HG02763 (cell line): ENCODE measurements around the gene SP110.
"Not testable (repeated sequence)": the region's sequence is repeated elsewhere in the genome, so short reads cannot be mapped to it uniquely, and the experiment has no call there.

Experiments
- ATAC-seq: cut with Tn5 transposase; IDR thresholded peaks from one replicate; pipeline ENCODE4 v1.9.1; 2021; ENCODE audit warnings: mild to moderate bottlenecking, moderate library complexity; ENCODE audit not compliant: unreplicated experiment

SP110 gene

GRCh38 chr2:230225486-230225885 lies 5.7 kb upstream of the SP110 start, which contains the start of gene SP140:
TSS of gene SP140 (plus strand) at chr2:230225736. CDS start at chr2:230225845, 109 bp downstream.
- ATAC-seq, result peak; percentile 75

DNA sequence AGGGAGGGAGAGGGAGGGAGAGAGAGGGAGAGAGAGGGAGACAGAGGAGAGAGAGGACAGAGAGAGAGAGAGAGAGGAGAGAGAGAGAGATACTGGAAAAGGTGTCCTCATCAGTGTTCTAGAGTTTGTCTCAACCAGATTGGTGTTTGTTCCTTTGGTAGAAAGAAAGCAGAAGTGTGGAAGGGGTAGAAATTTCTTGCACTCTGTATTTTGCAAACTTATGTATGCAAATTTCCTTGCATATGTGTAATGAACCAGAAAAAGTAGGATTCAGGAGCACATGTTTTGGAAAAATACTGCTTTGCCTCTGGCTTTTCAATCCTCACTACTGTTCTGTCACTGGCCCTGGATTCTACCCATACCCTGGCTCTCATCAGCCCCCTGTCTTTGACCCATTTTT lies 4.7 kb upstream of the SP110 start:
- ATAC-seq, result no peak

GRCh38 chr2:230222829-230223228 lies 3.0 kb upstream of the SP110 start:
- ATAC-seq, result not testable (repeated sequence)

GRCh38 chr2:230221493-230221892 lies 1.7 kb upstream of the SP110 start:
- no peak for ATAC-seq

- ATAC-seq, result no peak
These were observed 674 bp upstream of the SP110 start for GRCh38 chr2:230220347-230220969.

- ATAC-seq, result no peak
These were observed 1.4 kb downstream of the SP110 start for GRCh38 chr2:230218421-230218820.

GRCh38 chr2:230217424-230217823 lies 2.4 kb downstream of the SP110 start:
- no peak for ATAC-seq

GRCh38 chr2:230216489-230216888 lies 3.3 kb downstream of the SP110 start:
- ATAC-seq, result no peak

DNA sequence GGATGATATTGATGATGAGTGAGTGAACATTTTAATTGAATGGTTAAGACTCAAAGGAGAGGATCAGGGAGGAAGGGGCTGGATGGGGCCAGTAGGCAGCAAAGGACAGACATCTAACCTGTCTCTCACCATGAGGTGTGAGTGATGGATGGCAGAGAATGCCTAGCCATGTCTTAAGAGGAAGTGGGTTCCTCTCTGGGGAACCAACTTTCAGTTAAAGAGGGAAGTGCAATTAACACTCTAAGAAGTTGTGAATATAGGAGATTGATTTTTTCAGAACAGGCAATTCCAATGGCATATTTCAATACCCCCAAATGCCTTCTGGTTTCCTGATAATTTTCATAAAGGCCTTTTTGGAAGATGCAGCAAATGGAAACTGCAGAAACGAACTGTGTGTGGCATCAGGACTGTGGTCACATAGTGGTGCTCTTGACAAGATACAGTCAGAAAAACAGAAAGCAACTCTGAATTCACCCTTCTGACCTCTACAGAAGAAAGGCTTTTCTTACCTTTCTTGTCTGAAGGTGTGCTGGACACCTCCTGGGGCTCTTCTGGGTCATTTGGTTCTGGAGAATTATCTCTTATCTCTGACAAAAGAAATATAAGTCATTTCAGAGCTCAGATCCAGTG lies 10.2 kb downstream of the SP110 start:
- ATAC-seq, result no peak

GRCh38 chr2:230208576-230208975 lies 11.2 kb downstream of the SP110 start:
- no peak for ATAC-seq

GRCh38 chr2:230205721-230206120 lies 14.1 kb downstream of the SP110 start:
- no peak for ATAC-seq

- peak; percentile 39 for ATAC-seq
These were observed 14.8 kb downstream of the SP110 start for GRCh38 chr2:230205034-230205433.

DNA sequence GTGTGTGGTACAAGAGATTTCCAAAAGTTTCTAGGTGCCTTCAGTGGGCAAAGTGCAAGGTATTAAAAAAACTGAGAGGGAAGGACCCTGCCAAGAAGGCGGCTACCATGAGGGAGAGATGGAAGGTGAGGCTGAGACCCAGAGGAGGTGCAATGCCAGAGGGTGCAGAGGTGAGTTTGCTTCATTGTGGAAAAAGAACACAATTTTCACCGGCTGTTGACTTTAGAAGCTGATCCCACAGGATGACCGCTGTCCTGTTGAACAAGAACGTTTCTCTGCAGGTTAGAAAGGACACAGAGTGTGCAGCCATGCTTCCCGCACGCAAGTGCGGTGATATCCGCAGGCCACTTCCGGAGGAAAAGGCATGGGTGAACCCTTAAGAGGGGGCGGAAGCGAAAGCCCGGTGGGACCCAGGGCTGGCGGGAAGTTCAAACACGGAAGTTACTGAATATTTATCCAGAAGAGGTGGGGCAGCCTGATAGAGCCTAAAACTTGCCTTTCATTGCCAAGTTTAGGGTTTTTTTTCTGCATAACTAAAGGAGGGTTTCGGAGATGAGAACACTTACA lies 16.6 kb downstream of the SP110 start:
- peak; percentile 56 for ATAC-seq

DNA sequence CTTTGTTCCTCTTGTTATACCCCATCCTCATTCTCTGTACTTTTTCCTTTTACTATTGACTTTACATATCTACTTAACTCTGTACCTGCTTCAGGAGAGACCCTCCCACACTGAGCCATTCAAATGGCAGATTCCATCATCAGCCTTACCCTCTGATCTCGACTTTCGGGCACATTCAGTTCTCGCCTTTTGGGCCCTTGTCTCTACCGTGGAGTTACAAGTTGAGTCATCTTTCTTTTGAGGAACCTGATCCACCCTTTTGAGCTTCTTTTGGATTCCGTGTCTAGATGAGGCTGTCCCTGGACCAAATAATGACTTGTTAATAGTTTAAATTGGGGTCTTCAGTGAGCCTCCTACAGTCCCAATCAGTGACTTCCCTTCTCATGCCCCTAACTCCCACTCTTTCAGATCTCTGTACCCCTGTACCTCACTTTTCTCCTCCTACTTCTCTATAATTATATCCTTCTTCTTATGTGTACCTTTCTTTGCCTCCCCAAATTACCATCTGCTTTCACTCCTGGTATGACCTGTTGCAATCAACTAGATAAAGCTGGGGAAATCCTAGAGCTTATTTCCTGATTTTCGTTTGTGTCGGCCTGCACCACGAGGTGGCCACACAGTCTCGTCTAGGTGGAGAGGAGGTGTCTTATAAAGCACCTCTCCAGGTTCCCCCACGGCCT lies 17.2 kb downstream of the SP110 start:
- ATAC-seq, result peak; percentile 33

DNA sequence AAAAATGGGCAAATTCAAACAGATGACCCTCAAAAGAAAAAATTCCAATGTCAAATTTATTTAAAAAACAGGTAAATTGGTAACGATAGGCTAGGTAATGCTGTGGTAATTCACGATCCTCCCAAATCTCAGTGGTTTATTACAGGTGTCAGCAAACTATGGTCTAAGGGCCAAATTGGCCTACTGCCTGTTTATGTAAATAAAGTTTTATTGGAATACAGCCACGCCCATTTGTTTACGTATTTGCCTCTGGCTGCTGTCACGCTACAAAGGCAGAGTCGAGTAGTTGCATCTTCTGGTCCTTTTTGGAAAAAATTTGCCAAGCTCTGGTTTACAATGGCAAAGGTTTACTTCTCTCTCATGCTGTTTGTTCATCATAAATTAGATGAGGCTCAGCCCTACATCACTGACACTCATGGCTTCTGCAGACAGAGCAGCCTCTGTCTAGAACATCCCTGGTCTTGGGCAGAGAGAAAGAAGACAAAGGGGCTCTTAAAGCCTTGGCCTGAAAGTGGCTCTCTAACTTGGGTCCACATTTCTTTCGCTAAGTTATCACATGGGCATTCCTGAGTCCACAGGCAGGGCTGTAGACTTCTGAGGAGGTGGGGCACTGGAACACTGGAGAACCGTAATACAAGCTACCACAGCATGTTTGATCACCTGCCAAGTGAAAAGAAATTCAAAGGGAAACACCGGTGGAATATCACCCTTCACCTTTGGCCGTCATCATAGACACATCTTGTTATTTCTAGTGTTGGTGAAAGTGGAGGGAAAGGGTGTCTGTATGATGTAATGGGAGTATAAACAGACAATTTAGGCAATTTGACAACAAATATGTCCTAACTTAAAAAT lies 34.8 kb downstream of the SP110 start:
- ATAC-seq, result no peak

DNA sequence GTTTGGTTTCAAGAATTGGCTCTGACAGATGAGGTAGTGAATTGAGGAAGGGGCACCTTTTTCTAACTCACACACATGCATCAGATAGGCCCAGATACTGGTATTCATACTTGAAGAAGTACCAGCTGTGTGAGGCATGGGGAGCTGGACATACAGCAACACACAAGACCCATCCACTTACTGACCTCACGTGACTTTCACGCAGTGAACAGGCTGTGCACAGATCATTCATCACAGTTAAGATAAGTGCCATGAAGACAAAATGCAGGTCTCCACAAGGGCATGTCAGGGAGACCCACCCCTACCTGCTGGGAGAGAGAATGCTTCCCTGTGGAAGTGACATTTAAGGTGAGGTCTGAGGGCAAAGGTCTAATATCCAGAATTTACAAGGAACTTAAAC lies 38.6 kb downstream of the SP110 start:
- no peak for ATAC-seq

DNA sequence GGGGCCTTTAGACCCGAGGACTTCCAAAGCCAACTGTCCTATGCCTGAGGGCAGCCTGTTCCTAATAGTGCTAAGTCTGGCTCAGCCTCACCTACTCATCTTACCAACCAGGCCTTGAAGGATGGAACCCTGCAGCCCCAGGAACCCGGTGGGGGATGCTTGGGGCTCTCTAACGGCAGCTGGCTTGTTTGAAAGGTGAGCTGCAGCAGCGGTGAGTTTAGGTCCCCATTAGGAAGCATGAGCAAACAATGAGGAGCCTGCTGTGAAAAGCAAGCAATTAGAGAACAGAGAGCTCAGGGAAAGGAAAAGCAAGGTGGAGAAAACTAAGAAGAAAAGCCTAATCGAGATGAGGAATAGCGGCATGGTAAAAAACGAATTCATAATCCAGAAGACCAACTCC lies 39.9 kb downstream of the SP110 start:
- no peak for ATAC-seq

DNA sequence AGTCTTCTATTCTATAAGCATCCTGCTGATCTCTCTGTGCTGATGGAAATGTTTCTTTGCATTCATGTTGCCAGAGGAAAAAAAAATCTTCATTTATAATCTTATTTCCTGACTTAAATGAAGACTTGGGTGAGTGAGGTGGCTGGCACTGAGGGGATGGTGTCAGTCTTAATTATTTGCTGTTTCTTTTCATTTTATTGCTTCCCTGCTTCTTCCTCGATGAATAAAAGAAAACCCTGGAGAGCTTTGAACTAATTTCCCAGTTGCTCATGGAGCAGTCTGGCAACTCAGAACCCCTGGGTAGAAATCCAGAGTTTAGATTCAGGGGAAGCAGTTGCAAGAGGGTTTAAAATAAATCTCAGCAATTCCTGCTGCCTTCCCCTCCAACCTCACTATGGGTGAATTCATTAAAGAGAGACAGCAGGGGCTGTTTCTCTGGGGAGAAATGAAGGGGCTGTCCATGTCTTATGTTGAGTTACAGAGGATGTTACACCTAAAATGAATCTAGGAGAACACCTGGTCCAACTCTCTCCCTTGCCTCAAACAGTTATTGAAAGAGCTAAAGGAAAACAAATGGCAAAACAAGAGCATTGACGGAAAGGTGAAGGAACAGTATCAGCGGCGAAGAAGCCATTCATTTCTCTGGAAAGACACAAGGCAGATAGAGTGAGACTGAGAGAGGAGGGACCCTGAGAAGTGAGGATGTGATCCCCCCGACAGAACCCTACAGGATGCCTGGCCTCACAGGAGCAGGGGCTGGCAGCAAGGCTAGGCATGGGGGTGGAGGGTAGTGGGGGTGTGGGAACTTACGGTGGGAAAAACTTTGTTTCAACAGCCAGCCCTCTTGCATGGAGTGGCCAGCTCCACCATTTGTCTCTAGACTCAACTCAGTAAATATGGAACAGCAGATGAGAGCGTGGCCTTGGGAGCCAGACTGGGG lies 41.0 kb downstream of the SP110 start:
- ATAC-seq, result no peak

DNA sequence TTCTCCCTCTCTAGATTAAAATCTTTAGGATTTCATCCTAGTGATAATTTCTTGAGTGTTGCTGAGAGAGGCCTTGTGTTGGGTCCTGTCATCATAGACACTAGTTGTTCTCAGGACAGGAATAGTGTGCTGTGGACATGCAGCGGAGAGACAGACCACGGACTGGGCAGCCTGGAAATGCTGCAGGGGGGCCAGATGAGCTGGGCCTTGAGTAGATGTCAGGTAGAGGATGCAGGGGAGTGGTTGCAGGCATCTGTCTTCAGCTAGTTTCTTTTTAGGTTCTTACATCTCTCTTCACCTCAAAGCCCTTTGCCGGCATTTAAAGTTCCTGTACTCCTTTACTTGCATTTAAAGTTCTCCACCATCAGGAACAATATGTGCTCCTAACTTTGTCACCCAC lies 42.8 kb downstream of the SP110 start:
- no peak for ATAC-seq

DNA sequence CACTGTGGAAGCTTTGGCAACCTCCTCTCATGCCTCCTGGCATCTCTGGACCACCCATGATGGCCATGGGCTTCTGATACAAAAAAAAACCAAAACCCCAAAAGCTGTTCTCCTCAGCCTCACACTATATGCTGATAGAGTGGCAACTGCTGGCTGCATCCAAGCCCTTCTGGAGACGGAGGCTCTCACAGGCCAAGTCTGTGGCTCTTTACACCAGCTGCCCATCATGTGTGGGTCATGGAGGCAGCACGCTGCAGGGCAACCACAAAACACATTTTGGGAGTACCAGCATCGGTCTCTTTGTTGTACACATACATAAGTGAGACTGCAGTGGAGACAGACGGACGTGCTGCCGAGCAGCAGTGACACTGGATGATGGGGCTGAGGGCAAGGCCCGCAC lies 45.3 kb downstream of the SP110 start:
- no peak for ATAC-seq
